Fibroblast of lung (primary cell): ENCODE results near the gene FTO.

Experiments used
- EZH2 ChIP-seq: IDR thresholded peaks from 2 replicates; pipeline ENCODE4 v1.5.1; 2012; ENCODE audit warnings: low read length, control low read depth, mild to moderate bottlenecking; ENCODE audit errors: missing control alignments
- TF ChIP-seq, protein P1 (sequence below), 2 donors: IDR thresholded peaks in 1 of 2; conservative IDR thresholded peaks in 1 of 2; 1 replicate in 1 of 2; 2 replicates in 1 of 2; pipeline ENCODE4 v1.5.1; 2011 to 2012; ENCODE audit warnings: low read length in 2 of 2, control low read depth in 1 of 2, inconsistent platforms in 1 of 2, low read depth in 1 of 2, mild to moderate bottlenecking in 1 of 2

DNA sequence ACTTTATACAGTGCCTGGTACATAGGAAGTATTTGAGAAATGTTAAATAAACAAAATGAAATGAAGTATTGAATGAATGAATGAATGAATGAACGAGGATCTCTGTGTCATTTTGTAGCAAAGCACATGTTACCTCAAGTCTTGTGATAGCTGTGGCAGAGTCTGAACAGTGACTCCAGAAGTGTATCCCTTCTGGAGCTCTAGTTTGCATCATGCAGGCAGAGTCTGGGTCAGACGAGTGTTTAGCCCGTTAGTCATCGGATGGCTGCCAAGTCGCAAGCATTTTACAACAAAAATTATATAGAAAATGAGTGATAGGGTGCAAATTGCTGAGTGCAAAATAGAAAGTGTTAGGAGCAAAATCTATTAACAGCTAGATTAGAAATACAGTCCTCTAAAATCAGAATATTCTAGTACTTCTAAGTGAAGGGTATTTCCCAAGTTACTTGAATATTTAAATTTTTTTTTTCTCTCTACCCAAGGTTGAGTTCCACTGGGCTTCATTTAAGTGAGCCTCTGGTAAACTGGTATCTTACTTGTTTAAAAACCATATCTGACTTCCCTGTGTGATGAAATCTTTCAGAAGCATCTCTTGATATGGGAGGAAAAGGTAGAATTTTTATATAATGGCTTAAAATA lies 113.3 kb downstream of the FTO start:
- TF ChIP-seq, protein P1, sequence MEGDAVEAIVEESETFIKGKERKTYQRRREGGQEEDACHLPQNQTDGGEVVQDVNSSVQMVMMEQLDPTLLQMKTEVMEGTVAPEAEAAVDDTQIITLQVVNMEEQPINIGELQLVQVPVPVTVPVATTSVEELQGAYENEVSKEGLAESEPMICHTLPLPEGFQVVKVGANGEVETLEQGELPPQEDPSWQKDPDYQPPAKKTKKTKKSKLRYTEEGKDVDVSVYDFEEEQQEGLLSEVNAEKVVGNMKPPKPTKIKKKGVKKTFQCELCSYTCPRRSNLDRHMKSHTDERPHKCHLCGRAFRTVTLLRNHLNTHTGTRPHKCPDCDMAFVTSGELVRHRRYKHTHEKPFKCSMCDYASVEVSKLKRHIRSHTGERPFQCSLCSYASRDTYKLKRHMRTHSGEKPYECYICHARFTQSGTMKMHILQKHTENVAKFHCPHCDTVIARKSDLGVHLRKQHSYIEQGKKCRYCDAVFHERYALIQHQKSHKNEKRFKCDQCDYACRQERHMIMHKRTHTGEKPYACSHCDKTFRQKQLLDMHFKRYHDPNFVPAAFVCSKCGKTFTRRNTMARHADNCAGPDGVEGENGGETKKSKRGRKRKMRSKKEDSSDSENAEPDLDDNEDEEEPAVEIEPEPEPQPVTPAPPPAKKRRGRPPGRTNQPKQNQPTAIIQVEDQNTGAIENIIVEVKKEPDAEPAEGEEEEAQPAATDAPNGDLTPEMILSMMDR (conservative IDR thresholded peaks at IDR 0.05 in 1 of 2, IDR thresholded peaks at IDR 0.05 in 1 of 2; ENCODE audit: low read depth in 1 of 2, low read length in 2 of 2): no peak
- TF ChIP-seq EZH2: no peak
